Mucosa of stomach (tissue), 1 donor: Measurements from ENCODE around the gene BAZ1B.
"Not testable (repeated sequence)": the region's sequence is repeated elsewhere in the genome, so short reads cannot be mapped to it uniquely, and the experiment has no call there.

Experiments used
- H3K27me3 ChIP-seq: one replicate; pipeline ENCODE4 v1.7.0; 2013; ENCODE audit warnings: mild to moderate bottlenecking, low read length; ENCODE audit not compliant: control insufficient read depth, insufficient read depth
- H3K36me3 ChIP-seq: one replicate; pipeline ENCODE4 v1.7.0; 2013; ENCODE audit warnings: low read length; ENCODE audit not compliant: control insufficient read depth, insufficient read depth
- H3K4me1 ChIP-seq: one replicate; pipeline ENCODE4 v1.7.0; 2013; ENCODE audit warnings: mild to moderate bottlenecking, low read length; ENCODE audit not compliant: control insufficient read depth, insufficient read depth
- H3K4me3 ChIP-seq: one replicate; pipeline ENCODE4 v1.7.0; 2013; ENCODE audit warnings: low read length
- H3K9ac ChIP-seq: one replicate; pipeline ENCODE4 v1.7.0; 2013; ENCODE audit warnings: mild to moderate bottlenecking, low read length, moderate library complexity
- H3K9me3 ChIP-seq: one replicate; pipeline ENCODE4 v1.7.0; 2013; ENCODE audit warnings: mild to moderate bottlenecking, low read length, moderate library complexity; ENCODE audit not compliant: control insufficient read depth
- donor health status: Pancreatic carcinoma.

BAZ1B gene

DNA sequence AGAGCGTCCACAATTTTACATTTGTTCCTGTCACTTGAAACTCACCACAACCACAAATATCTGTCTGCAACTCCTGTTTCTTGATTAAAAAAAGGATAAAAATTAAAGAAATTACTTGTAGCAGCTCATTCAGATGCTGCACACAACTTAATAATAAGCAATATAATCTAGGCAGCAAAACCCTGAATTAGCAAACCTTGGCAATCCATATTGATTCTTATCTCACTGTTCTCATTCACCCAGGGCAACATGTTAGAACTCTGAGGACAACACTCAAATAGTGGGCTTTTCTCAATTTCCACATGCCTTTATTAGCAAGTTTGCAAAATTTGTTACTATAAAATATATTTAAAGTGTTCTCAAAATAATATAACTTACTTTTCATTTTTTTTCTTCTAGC is 38.9 kb downstream of the BAZ1B start:
- Histone ChIP-seq H3K27me3 (no peaks in the 10 kb centered on the region), H3K9me3 (no peaks in the 10 kb centered on the region), H3K4me1 (no peaks in the 10 kb centered on the region), H3K36me3 (no peaks in the 10 kb centered on the region), H3K9ac (no peak overlapping the region), H3K4me3 (no peak overlapping the region)

DNA sequence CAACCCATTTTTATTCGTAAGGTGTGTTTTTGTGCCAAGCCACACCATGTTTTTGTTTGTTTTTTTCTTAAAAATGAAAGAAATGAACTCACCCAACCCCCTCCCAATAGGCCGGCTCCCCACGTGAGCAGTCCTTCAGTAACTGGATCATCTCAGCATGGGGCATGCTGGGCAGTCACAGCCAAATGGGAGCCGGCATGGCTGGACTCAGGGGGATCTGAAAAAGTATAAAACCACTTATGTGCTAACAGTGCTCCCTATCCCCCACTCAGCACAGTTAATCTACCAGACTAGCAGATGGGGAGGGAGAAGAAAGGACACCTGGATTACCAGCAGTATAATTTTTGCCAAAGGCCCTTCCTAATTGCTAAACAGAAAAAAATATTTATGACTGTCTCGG is 39.3 kb downstream of the BAZ1B start:
- Histone ChIP-seq H3K9ac (no peak overlapping the region), H3K36me3 (no peaks in the 10 kb centered on the region), H3K9me3 (no peaks in the 10 kb centered on the region), H3K27me3 (no peaks in the 10 kb centered on the region), H3K4me1 (no peaks in the 10 kb centered on the region), H3K4me3 (no peak overlapping the region)

DNA sequence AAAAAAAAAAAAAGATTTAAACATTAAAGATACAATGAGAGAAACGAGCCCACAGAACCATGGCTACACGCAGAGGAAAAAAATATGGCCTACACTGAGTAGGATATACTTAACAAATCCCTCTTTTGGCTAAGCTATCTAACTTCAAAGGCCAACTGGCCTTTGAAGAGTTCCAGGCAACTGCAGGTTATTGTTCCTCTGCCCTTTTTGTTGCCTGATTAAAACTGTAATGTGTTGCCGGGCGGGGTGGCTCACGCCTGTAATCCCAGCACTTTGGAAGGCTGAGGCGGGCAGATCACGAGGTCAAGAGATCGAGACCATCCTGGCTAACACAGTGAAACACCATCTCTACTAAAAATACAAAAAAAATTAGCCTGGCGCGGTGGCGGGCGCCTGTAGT is 40.6 kb downstream of the BAZ1B start:
- H3K4me3 ChIP-seq, H3K9ac ChIP-seq, H3K36me3 ChIP-seq, H3K27me3 ChIP-seq, H3K9me3 ChIP-seq, H3K4me1 ChIP-seq: not testable (repeated sequence)

DNA sequence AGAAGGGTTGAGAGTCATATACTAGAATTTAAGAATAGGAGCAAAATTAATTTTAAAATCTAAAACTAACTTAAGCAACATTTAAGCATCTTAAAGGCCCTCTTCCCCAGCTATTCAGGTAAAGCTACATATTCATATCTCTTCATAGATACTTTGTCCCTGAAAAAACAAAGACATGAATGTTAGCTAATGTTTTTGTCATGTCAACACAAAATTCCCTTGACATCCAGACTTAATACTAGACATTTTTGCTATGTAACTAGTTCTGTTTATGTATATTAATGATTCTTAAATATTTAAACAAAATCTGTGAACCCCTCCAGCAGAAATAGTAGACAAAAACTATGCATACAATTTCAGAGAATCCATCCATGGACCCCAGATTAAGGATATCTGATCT is 43.5 kb downstream of the BAZ1B start:
- Histone ChIP-seq H3K4me3 (no peak overlapping the region), H3K27me3 (no peaks in the 10 kb centered on the region), H3K9me3 (no peaks in the 10 kb centered on the region), H3K36me3 (no peaks in the 10 kb centered on the region), H3K9ac (no peak overlapping the region), H3K4me1 (no peaks in the 10 kb centered on the region)

DNA sequence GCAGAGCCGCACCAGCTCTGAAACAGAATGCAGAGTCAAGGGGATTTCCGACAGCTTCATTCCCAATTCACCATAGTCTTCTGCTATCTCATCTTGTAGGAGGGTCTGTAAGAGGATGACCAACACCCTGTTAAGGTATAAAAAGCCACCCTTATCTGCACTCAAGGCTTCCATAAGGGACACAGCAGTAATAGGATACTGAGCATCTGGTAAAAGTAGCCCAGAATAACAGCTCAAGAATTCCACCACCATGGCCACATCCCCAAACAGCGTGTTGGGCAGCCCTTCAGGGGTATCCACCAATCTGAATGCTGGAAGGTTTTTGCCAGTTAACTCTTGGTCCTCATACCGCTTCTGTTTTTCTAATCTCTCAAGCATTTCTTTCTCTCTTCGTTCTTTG is 44.7 kb downstream of the BAZ1B start:
- Histone ChIP-seq H3K4me1 (no peaks in the 10 kb centered on the region), H3K4me3 (no peak overlapping the region), H3K9me3 (no peaks in the 10 kb centered on the region), H3K36me3 (no peaks in the 10 kb centered on the region), H3K9ac (no peak overlapping the region), H3K27me3 (no peaks in the 10 kb centered on the region)

DNA sequence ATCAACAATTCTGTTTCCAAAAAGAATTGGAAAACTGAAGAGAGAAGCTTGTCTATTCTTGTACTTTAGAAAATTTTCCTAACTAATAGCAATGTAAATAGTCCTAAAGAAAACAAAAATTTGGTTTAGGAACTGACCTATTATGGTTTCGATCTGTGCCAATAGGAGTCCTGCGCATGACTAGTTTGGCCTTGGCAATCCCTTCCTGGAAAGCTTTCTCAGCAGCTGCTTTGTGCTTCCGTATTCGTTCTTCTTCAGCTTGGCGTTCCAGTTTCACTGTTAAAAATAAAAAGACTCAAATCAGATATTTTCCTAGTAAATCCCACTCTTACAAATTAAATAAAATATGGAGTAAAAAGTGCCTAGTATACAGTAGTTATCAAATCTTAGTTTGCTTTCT is 51.9 kb downstream of the BAZ1B start:
- H3K4me3 ChIP-seq, result no peak overlapping the region
- no peak overlapping the region for H3K9ac ChIP-seq
- H3K9me3 ChIP-seq, result no peaks in the 10 kb centered on the region
- H3K27me3 ChIP-seq, result no peaks in the 10 kb centered on the region
- H3K4me1 ChIP-seq, result no peaks in the 10 kb centered on the region
- no peaks in the 10 kb centered on the region for H3K36me3 ChIP-seq

DNA sequence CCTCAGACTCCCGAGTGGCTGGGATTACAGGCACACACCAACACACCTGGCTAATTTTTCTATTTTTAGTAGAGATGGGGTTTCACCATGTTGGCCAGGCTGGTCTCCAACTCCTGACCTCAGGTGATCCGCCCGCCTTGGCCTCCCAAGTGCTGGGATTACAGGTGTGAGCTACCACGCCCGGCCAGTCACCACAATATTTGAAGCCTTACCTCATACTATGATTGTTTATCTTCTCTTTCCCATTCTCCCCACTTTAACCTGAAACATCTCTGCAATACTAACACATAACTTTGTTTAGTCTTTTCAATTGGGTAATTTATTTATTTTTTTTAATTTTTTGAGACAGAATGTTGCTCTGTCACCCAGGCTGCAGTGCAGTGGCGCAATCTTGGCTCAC is 55.0 kb downstream of the BAZ1B start:
- H3K9ac ChIP-seq, H3K27me3 ChIP-seq, H3K36me3 ChIP-seq, H3K4me3 ChIP-seq, H3K4me1 ChIP-seq, H3K9me3 ChIP-seq: not testable (repeated sequence)

DNA sequence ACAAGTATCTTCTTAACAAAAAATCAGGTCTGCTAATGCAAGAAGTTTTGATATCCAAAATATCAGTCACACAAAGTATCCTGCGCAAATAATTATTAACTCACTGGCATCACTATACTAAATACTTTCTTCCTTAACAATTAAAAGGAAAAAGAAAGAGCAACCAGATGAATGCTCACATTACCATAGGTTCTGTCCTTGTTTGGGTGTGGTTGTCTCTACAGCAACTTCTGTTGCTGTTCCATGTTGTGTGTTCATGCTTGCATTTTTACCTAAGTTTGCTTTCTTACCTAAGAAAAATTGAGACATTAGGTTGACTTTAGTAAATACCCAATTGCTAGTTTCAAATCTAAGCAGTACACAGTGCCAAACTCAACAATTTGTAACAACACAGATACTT is 56.0 kb downstream of the BAZ1B start:
- H3K9ac ChIP-seq, result no peak overlapping the region
- no peaks in the 10 kb centered on the region for H3K9me3 ChIP-seq
- peaks cover 3% of the 10 kb centered on the region for H3K36me3 ChIP-seq
- H3K4me3 ChIP-seq, result no peak overlapping the region
- no peaks in the 10 kb centered on the region for H3K27me3 ChIP-seq
- no peaks in the 10 kb centered on the region for H3K4me1 ChIP-seq

DNA sequence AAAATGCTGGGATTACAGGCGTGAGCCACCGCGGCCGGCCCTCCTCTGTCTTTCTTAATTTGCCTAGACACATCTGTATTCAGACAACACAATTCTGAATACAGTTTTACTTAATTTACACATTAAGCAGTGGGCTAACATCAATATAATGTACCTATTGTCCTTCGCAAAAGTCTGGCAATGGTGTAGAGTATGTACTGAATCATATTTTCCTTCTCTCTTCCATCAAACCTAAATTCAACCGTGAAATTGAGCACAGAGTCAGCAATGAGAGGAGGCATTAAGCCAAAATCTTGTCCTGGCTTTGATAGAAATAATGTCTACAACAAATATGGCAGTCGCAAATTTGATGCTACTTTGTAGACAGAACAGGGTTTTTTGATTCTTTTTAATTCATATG is 58.1 kb downstream of the BAZ1B start:
- Histone ChIP-seq H3K4me3 (no peak overlapping the region), H3K36me3 (peaks cover 3% of the 10 kb centered on the region), H3K4me1 (no peaks in the 10 kb centered on the region), H3K9ac (no peak overlapping the region), H3K27me3 (no peaks in the 10 kb centered on the region), H3K9me3 (no peaks in the 10 kb centered on the region)

DNA sequence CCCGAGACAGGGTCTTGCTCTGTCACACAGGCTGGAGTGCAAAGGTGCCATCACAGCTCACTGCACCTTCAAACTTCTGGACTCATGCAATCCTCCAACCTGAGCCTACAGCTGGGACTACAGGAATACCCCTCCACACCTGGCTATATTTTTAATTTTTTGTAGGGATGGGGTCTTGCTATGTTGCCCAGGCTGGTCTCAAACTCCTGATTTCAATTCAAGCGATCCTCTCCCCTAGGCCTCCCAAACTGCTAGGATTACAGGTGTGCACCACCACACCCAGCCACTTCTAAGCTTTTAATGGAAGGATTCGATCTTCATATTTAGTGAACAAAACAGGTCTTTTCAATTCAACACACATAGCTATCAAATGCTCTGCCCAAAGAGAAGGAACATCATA is 58.8 kb downstream of the BAZ1B start:
- H3K9me3 ChIP-seq, result no peaks in the 10 kb centered on the region
- no peaks in the 10 kb centered on the region for H3K27me3 ChIP-seq
- no peak overlapping the region for H3K9ac ChIP-seq
- H3K4me1 ChIP-seq, result no peaks in the 10 kb centered on the region
- no peak overlapping the region for H3K4me3 ChIP-seq
- H3K36me3 ChIP-seq, result peaks cover 3% of the 10 kb centered on the region

DNA sequence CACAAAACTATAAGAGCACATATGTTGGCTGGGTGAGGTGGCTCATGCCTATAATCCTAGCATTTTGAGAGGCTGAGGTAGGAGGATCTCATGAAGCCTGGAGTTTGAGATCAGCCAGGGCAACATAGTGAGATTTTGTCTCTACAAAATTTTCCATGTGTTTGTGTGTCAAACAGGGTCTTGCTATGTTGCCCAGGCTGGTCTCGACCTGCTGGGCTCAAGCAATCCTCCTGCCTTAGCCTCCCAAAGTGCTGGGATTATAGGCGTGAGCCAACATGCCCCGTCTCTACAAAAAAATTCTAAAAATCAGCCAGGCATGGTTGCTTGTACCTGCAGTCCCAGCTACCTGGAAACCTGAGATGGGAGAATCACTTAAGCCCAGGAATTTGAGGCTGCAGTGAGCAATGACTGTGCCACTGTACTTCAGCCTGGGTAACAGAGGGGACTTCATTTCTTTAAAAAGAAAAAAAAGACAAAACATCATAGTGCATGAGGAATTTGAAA is 60.3 kb downstream of the BAZ1B start:
- Histone ChIP-seq H3K9me3 (no peaks in the 10 kb centered on the region), H3K36me3 (peaks cover 3% of the 10 kb centered on the region), H3K4me3 (no peak overlapping the region), H3K9ac (no peak overlapping the region), H3K27me3 (no peaks in the 10 kb centered on the region), H3K4me1 (no peaks in the 10 kb centered on the region)

DNA sequence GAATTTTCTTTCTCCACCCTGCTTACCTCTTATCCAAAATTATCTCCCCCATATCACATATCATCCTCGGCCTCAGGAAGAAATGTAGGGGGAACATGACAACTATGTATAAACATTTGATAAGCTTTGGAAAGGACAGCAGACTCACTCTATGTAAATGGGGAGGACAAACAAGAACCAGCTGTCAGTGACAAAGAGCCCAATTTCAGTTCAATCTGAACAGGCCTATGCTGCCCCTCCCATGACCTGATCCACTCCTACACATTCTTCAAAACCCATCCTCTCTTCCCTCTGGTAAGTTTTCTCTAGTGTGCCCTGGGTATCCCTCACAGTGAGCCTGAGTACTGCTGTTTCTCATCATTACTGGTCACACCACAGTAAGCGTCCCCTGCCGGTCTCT is 67.7 kb downstream of the BAZ1B start:
- peaks cover 6% of the 10 kb centered on the region for H3K36me3 ChIP-seq
- no peaks in the 10 kb centered on the region for H3K9me3 ChIP-seq
- no peaks in the 10 kb centered on the region for H3K27me3 ChIP-seq
- H3K9ac ChIP-seq, result no peak overlapping the region
- no peak overlapping the region for H3K4me3 ChIP-seq
- no peaks in the 10 kb centered on the region for H3K4me1 ChIP-seq

DNA sequence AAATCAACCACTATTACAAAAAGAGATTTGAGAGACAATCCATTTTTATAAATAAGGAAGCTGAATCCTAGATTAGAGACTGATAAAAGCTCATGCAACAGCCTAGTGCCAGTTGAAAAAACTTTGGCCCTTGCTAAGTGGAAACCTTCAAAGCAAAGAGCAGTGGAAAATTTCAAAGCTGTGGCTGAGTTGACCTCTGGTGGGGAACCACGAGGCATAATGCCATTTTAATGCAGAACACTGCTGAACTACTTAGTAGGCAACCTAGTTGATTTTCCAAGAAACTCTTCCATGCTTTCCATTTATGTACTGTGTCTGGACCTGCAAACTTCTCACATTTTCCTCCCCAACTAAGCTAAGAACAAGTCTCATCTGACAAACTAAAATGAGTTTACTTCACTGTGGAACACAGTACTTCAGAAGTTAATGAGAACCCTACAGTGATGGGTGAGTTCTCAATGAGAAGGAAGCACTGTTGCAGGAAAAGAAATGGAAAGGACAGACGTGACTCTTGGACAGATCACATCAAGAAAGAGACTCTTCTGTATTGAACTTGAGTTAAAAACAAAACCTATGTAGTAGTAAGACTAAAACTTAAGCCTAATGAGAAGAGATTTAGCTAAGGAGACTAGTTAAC is 69.0 kb downstream of the BAZ1B start:
- Histone ChIP-seq H3K9ac (no peak overlapping the region), H3K36me3 (peaks cover 6% of the 10 kb centered on the region), H3K4me3 (no peak overlapping the region), H3K9me3 (no peaks in the 10 kb centered on the region), H3K4me1 (no peaks in the 10 kb centered on the region), H3K27me3 (no peaks in the 10 kb centered on the region)
